HG03135 (cell line): ENCODE results near the gene SFXN5.

Experiments used
- ATAC-seq: cut with Tn5 transposase; IDR thresholded peaks from one replicate; pipeline ENCODE4 v1.9.1; 2021; ENCODE audit warnings: mild to moderate bottlenecking, moderate library complexity; ENCODE audit not compliant: unreplicated experiment

SFXN5 gene

GRCh38 chr2:73021371-73022010, 50.0 kb downstream of the SFXN5 start:
- ATAC-seq: no peak

GRCh38 chr2:73020657-73021370, 50.7 kb downstream of the SFXN5 start:
- no peak for ATAC-seq

GRCh38 chr2:73020306-73020656, 51.2 kb downstream of the SFXN5 start:
- ATAC-seq: no peak

- no peak for ATAC-seq
Measured at GRCh38 chr2:73018188-73018825, 53.2 kb downstream of the SFXN5 start.

GRCh38 chr2:73013936-73014335, 57.6 kb downstream of the SFXN5 start:
- no peak for ATAC-seq

GRCh38 chr2:73009177-73009839, 62.2 kb downstream of the SFXN5 start:
- ATAC-seq: no peak

GRCh38 chr2:73008766-73009135, 62.8 kb downstream of the SFXN5 start:
- ATAC-seq: no peak

- no peak for ATAC-seq
Measured at GRCh38 chr2:73007991-73008765, 63.3 kb downstream of the SFXN5 start.

- no peak for ATAC-seq
Measured at GRCh38 chr2:73006969-73007710, 64.4 kb downstream of the SFXN5 start.

GRCh38 chr2:73004889-73005596, 66.5 kb downstream of the SFXN5 start:
- no peak for ATAC-seq

GRCh38 chr2:73004466-73004865, 67.0 kb downstream of the SFXN5 start:
- no peak for ATAC-seq

GRCh38 chr2:73003027-73003426, 68.5 kb downstream of the SFXN5 start:
- ATAC-seq: no peak

GRCh38 chr2:73000808-73001570, 70.5 kb downstream of the SFXN5 start:
- no peak for ATAC-seq

- no peak for ATAC-seq
Measured at GRCh38 chr2:72999729-73000725, 71.5 kb downstream of the SFXN5 start.

GRCh38 chr2:72998724-72999123, 72.8 kb downstream of the SFXN5 start:
- no peak for ATAC-seq

- no peak for ATAC-seq
Measured at GRCh38 chr2:72998234-72998651, 73.3 kb downstream of the SFXN5 start.

- ATAC-seq: no peak
Measured at GRCh38 chr2:72996117-72996502, 75.4 kb downstream of the SFXN5 start.
